ENCODE measurements around the gene FAM187B. TPM values are rescaled to one million over a fixed set of nuclear protein-coding genes. Genes with fewer than 3 reads are reported as not detected.

The FAM187B gene
- total RNA-seq = not detected

- DNase-seq = no peak
Observed at GRCh38 chr19:35228177-35228930, at the start of gene FAM187B. FAM187B (minus strand) TSS chr19:35228739; CDS start chr19:35228680, 59 bp downstream.

- no peak for DNase-seq
Observed at GRCh38 chr19:35276706-35277281, 48.3 kb upstream of the FAM187B start.

- DNase-seq = no peak
Observed at GRCh38 chr19:35274323-35274722, 45.8 kb upstream of the FAM187B start.

- DNase-seq = no peak
Observed at GRCh38 chr19:35273686-35274259, 45.2 kb upstream of the FAM187B start.

GRCh38 chr19:35272954-35273649 is 44.6 kb upstream of the FAM187B start:
- no peak for DNase-seq

GRCh38 chr19:35272122-35272719 is 43.7 kb upstream of the FAM187B start:
- DNase-seq = no peak

GRCh38 chr19:35271546-35271945 is 43.0 kb upstream of the FAM187B start:
- DNase-seq = no peak

GRCh38 chr19:35270381-35270811 is 41.9 kb upstream of the FAM187B start:
- DNase-seq = no peak

- peak; percentile 42 for DNase-seq
Observed at GRCh38 chr19:35269438-35270117, 41.0 kb upstream of the FAM187B start.

GRCh38 chr19:35268536-35269437 is 40.2 kb upstream of the FAM187B start, which contains the start of gene USF2:
USF2 (plus strand) TSS chr19:35268962; CDS start chr19:35269102, 140 bp downstream.
- peak; percentile 8 for DNase-seq

- DNase-seq = peak; percentile 50
Observed at GRCh38 chr19:35267818-35268535, 39.4 kb upstream of the FAM187B start.

GRCh38 chr19:35267353-35267817 is 38.8 kb upstream of the FAM187B start:
- no peak for DNase-seq

- no peak for DNase-seq
Observed at GRCh38 chr19:35266520-35267352, 38.2 kb upstream of the FAM187B start.

GRCh38 chr19:35265900-35266519 is 37.5 kb upstream of the FAM187B start:
- DNase-seq = no peak

- no peak for DNase-seq
Observed at GRCh38 chr19:35265126-35265899, 36.8 kb upstream of the FAM187B start.

- no peak for DNase-seq
Observed at GRCh38 chr19:35264268-35265125, 36.0 kb upstream of the FAM187B start.

All from skin of body (tissue), 2 donors.